ENCODE data around the gene UNC93B1.

The UNC93B1 gene, protein sequence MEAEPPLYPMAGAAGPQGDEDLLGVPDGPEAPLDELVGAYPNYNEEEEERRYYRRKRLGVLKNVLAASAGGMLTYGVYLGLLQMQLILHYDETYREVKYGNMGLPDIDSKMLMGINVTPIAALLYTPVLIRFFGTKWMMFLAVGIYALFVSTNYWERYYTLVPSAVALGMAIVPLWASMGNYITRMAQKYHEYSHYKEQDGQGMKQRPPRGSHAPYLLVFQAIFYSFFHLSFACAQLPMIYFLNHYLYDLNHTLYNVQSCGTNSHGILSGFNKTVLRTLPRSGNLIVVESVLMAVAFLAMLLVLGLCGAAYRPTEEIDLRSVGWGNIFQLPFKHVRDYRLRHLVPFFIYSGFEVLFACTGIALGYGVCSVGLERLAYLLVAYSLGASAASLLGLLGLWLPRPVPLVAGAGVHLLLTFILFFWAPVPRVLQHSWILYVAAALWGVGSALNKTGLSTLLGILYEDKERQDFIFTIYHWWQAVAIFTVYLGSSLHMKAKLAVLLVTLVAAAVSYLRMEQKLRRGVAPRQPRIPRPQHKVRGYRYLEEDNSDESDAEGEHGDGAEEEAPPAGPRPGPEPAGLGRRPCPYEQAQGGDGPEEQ

DNA sequence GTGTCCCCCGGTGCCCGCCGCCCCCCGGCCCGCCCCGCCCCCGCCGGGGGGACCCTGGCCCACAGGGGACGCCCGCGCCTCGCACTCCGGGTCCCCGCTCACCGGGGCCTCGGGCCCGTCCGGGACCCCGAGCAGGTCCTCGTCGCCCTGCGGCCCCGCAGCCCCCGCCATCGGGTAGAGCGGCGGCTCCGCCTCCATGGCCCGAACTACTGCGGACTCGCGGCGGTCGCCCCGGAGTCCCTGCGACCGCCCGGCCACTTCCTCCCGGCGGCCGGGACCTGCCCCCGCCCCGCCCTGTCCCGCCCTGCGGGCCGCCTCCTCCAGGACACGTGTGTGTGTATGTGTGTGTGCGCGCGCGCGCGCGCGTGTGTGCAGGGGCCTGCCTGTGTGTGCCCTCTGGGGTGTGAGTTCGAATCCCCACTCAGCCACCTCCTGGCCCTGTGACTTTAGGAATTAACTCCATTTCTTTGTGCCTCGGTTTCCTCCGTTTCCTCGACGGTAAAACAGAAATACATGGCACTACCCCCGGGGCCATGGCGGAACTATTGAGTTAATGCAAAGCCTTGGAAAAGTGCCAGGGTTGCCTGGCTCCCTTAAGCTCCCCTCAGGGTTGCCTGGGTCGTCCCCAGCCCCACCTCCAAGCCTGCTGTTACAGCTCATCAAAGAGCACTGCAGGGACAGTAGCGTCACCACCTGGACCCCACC, at the start of gene UNC93B1:
Gene UNC93B1, minus strand, starts transcription at position 252 of the 705 bp plus-strand sequence. Its CDS starts 54 bp downstream, at position 198.
- peak; percentile 76 for DNase-seq (ENCODE audit: extremely low spot score, insufficient read length, low read depth)
- peak; percentile 93 for FAIRE-seq

DNA sequence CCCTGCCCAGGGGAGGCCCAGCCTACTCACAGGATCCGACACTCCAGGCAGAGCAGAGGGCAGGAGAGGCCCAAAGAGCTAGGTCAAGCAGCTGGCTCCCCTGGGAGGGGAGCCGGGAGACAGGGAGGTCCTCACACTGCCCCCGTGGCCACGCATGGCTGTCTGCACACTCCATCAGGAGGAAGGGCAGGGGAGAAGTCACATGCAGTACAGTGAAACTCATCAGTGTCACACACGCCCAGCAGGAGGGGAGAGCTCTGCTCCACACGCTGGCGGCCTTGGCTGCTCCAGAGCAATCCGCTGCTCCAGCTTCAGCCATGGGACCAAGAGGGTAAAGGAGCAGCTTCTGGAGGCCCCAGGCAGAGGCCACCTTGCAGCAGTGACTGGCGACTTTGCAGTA, 49.2 kb upstream of the UNC93B1 start:
- DNase-seq (ENCODE audit: extremely low spot score, insufficient read length, low read depth), result no peak
- no peak for FAIRE-seq

DNA sequence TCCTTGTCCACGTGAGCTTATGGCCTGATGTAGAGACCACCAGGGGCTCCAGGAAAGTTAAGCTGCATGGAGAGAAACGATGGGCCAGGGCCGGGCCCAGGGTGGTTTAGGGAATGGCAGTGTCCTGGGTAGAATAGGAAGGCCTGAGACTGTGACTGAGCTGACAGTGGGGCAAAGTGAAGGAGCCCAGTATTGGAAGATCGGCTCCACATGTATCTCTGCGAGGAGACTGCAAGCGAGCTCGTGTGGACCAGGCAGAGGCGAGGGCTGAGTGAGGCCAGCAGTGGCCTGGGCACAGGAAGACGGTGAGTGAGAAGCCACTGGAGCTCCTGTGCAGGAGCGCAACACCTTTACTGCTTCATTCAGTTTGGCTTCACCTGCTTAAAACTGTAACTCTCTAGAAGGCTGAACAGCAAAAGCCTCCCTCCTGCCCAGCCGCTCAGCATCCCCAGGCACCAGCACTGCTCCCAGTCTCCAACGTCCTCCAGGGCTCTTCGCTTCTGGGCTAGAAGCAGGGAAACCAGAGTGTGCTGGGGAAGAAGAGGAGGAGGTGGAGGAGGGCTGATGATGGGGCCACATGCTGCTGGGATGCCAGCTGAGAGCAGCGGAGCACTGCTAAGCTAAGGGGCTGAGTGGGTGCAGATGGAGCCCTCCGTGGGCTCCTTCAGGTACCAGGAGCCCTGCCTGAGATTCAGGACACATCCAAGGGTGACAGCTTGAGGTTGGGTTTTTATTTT, 48.4 kb upstream of the UNC93B1 start:
- DNase-seq (ENCODE audit: extremely low spot score, insufficient read length, low read depth) (no peak), FAIRE-seq (no peak)

DNA sequence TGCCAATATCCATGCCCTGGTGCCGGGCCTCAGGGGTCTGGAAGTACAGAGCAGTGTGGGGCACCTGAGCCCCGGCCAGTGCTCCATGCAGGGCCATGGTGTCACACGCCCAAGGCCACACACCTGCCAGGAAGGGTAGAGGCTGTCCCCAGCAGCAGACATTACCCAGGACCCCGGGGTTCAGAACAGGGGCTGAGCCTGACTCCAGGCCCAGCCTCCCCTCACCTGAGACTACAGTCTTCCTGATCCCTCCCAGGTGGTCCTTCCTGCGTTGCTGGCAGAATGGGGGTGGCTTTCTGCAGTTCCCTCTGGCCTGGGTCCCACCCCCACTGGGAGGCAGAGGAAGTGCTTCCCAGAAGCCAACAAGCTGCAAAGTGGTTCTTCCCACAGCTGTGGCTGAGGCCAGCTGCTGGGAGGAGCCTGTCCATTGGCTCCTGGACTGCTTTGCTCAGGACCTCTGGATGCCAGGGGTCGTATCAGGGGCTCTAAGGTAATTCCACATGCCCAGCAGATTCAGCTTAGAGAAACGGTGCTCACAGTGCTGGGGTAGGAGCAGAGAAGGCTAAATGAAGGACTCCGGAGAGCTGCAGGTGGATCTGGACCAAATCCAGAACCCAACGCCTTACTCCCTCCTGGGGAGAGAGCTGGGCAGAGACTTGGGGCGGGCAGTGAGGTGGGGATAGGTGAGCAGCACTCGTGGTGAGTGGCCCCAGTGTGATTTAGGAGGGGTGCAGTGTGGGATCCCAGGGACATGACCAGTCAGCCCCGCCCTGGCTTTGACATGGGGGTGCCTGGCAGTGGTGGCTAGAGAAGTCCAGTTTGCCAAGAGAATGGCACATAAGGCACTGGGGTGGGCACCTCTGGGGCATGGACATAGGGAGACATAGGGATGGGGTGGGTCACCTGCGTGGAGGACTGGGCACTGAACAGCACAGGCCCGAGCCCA, 47.6 kb upstream of the UNC93B1 start:
- no peak for FAIRE-seq
- DNase-seq (ENCODE audit: extremely low spot score, insufficient read length, low read depth), result no peak

DNA sequence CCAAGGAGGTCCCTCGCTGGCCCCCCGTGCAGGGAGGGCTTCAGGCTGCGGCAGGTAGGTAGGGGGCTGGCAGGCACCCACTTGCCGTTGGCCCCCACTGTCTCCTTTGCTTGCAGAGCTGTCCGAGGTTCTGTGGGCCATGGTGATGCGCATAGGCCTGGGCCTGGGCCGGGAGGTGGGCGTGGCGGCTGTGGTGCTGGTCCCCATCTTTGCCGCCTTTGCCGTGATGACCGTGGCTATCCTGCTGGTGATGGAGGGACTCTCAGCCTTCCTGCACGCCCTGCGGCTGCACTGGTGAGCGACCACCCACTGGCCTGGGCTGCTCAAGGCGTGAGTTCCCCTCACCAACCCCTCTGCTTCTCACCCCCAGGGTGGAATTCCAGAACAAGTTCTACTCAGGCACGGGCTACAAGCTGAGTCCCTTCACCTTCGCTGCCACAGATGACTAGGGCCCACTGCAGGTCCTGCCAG, 46.5 kb upstream of the UNC93B1 start:
- FAIRE-seq (no peak), DNase-seq (ENCODE audit: extremely low spot score, insufficient read length, low read depth) (no peak)

DNA sequence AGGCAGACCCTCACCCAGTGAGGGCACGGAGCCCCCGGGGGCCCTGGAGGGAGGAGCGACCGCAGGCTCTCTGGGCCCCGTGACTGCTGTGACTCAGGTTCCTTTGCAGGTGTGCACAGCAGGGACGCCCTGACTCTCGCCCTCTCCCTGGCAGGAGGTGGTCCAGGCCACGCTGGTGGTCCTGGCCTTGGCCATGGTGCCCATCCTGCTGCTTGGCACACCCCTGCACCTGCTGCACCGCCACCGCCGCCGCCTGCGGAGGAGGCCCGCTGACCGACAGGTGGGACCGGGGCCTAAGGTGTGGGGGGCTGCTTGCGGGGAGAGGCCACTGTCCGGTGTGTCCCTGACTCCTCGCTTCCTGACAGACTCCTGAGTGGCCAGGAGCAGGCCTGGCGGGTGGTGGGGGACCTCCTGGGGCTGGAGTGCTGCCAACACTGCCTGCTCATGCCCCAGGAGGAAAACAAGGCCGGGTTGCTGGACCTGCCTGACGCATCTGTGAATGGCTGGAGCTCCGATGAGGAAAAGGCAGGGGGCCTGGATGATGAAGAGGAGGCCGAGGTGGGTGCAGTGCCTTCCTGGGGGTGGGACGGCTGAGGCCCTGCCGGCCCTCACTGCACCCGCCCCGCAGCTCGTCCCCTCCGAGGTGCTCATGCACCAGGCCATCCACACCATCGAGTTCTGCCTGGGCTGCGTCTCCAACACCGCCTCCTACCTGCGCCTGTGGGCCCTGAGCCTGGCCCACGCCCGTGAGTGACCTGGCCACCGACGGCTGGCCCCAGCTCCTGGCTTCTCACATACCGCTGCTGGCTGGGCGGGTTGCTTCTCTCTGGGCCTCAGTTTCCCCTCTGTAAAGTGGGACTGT, 45.8 kb upstream of the UNC93B1 start:
- no peak for DNase-seq (ENCODE audit: extremely low spot score, insufficient read length, low read depth)
- no peak for FAIRE-seq

DNA sequence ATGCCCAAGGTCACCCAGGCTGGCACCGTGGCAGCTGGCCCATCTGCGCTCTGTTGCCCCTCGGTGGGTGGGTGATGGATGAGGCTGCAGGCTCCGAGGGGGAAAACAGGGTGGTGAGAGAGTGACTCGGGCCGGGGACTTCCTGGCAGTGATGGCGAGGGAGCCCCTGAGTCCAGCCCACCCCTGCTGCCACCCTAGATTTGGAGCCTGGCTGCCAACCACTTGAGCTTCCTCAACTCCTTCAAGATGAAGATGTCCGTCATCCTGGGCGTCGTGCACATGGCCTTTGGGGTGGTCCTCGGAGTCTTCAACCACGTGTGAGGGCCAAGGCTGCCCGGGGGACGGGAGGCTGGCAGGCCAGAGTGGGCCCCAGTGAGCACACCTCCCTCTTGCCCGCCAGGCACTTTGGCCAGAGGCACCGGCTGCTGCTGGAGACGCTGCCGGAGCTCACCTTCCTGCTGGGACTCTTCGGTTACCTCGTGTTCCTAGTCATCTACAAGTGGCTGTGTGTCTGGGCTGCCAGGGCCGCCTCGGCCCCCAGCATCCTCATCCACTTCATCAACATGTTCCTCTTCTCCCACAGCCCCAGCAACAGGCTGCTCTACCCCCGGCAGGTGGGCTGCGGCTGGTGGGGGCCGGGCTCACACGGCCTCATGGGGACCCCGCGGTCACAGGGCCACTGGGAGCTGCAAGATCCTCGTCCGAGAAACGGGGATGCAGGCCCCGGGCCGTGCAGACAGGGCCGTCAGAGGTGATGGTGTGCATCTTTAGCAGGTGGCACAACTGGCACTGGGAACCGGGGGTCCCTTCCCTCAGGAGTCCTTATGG, 45.0 kb upstream of the UNC93B1 start:
- DNase-seq (ENCODE audit: extremely low spot score, insufficient read length, low read depth), result no peak
- FAIRE-seq, result no peak

DNA sequence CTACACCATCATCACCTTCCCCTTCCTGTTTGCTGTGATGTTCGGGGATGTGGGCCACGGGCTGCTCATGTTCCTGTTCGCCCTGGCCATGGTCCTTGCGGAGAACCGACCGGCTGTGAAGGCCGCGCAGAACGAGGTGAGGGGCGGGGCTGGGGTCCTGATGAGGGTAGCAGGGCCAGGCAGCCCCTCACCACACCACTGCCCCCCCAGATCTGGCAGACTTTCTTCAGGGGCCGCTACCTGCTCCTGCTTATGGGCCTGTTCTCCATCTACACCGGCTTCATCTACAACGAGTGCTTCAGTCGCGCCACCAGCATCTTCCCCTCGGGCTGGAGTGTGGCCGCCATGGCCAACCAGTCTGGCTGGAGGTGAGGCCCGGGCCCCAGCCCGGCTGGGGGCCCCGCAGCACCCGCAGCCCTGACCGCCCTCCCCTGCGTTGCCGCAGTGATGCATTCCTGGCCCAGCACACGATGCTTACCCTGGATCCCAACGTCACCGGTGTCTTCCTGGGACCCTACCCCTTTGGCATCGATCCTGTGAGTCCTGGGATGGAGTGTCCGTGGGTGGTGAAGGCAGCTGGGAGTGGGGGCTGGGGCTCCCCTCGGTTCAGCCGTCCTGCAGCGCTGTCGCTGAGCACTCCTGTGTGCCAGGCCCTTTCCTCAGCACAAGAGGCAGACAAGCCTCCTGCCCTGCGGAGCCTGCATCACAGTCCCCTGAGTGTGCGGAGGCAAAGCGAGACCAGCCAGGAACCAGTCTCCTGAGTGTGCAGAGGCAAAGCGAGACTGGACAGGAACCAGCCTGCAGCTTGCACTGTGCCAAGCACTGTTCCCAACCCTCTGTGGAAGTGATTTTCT, 43.8 kb upstream of the UNC93B1 start:
- DNase-seq (ENCODE audit: extremely low spot score, insufficient read length, low read depth) (no peak), FAIRE-seq (no peak)

DNA sequence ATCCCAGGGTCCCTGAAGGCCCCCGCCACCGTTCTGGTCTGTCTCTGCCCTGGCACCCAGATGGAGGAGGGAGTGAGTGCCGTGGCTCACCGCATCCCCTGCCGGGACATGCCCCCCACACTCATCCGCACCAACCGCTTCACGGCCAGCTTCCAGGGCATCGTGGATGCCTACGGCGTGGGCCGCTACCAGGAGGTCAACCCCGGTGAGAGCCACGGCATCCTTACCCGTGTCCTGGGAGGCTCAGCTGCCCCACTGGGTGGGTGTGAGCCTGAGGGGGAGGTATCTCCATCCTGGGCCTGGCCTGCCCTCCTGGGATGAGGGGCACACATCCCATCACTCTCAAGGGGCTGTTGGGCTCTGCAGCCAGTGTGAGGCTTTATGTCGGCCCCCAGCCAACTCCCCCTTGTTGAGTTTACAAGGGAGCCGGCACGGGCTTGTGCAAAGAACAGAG, 41.0 kb upstream of the UNC93B1 start:
- no peak for DNase-seq (ENCODE audit: extremely low spot score, insufficient read length, low read depth)
- FAIRE-seq, result no peak

DNA sequence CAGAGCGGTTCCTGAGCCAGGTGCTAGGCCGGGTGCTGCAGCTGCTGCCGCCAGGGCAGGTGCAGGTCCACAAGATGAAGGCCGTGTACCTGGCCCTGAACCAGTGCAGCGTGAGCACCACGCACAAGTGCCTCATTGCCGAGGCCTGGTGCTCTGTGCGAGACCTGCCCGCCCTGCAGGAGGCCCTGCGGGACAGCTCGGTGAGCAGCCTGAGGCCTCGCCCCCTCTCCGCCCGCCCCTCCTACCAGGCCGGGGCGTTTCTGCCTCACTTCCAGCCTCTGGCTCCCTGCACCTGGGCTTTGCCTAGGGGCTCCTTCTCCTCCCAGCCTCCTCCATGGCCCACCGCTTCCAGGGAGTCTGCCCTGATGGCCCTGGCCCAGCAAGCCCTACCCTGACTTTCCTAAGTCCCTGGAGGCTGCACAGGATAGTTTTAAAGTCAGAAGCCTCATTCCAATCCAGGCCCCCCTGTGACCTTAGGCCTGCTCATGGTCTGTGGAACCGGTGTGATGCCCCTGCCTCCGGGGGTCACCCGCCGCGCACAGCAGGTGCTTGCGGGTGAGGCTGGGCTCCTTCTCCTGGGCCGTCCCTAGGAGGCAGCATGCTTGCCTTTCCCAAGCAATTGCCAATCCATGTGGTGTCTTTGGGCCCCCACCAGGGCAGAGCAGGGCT, 40.4 kb upstream of the UNC93B1 start:
- FAIRE-seq (no peak), DNase-seq (ENCODE audit: extremely low spot score, insufficient read length, low read depth) (no peak)

DNA sequence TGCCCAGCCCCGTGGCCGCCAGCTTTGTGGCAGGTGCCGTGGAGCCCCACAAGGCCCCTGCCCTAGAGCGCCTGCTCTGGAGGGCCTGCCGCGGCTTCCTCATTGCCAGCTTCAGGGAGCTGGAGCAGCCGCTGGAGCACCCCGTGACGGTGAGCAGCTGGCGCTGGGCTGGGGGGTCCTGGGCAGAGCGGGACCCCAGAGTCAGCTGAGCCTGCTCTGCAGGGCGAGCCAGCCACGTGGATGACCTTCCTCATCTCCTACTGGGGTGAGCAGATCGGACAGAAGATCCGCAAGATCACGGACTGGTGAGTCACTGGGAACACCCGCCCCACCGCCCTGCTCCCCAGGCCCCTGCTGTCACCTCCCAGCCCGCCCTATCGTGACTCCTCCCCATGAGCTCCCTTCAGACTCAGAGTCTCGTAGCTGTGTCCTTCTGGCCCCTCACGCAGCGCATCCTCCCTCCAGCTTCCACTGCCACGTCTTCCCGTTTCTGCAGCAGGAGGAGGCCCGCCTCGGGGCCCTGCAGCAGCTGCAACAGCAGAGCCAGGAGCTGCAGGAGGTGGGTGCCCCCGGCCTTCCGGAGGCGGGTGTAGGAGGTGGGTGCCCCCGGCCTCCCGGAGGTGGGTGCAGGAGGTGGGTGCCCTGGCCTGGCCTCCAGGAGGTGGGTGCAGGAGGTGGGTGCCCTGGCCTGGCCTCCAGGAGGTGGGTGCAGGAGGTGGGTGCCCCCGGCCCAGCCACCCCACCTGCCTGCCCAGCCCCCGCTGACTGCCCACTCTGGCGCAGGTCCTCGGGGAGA, 39.6 kb upstream of the UNC93B1 start:
- DNase-seq (ENCODE audit: extremely low spot score, insufficient read length, low read depth) (no peak), FAIRE-seq (no peak)

DNA sequence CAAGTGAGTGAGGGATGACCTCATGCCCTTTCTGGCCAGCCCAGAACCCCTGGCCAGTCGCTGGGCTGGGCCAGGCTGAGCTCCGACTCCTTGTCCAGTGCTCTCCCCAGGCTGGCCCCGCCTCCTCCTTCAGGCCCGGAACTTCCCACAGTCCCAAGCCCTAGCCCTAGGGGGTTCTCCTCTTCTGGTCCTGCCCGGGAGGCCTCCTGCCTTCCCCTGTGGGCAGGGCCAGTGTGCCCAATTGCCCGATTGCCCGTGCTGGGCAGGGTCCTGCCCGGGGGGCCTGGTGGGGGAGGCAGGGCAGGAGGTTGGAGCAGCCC, 39.1 kb upstream of the UNC93B1 start:
- FAIRE-seq, result no peak
- DNase-seq (ENCODE audit: extremely low spot score, insufficient read length, low read depth), result no peak

DNA sequence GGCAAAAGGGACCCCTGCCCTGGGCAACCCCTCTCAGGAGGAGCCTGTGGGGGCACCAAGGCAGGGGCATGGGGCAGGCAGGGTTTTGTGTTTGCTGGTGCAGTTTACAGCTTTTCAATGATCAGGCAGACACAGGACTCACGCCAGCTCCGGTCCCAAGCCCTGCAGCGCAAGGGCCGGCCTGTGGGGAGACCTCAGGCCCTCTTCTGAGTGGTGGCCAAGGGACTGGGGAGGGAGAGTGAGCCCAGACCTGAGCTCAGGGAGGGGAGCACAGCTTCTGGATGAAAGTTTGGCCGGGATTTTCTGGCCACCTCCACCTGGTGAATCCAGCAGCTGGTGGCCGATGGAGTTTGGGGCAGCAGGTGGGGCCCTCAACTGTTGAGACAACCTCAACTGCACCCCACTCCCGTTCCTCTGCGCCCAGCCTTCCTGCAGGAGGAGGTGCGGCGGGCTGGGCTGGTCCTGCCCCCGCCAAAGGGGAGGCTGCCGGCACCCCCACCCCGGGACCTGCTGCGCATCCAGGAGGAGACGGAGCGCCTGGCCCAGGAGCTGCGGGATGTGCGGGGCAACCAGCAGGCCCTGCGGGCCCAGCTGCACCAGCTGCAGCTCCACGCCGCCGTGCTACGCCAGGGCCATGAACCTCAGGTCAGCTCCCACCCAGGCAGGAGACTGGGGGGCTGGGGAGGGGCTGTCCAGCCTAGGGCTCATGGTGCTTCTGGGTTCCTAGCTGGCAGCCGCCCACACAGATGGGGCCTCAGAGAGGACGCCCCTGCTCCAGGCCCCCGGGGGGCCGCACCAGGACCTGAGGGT, 38.5 kb upstream of the UNC93B1 start:
- DNase-seq (ENCODE audit: extremely low spot score, insufficient read length, low read depth), result no peak
- no peak for FAIRE-seq

DNA sequence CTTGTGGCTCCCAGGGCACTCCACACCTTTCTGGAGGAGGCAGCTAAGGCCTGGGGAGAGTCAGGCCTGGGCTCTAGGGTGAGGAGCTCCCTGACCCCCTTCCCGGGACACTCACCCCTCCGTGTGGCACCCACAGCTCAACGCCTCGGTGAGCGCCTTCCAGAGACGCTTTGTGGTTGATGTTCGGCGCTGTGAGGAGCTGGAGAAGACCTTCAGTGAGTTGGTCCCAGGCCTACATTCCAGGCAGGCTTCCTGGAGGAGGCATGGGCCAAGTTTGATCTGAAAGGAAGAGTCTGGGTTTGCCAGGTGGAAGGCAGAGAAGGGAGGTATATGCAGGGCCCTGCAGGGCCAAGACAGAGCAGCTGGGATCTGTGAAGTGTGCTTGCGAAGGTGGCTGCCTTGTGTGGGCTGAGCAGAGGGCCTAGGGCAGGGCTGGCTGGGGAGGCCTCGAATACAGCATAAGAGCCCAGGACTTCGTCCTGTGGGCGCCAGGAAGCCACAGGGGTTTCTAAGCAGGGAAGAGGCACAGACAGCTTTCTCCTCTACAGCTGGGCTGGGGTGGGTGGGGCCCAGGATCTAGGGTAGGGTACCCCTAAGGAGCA, 37.8 kb upstream of the UNC93B1 start:
- DNase-seq (ENCODE audit: extremely low spot score, insufficient read length, low read depth), result no peak
- FAIRE-seq, result no peak

Data from GM18507 (cell line).